Endothelial cell of umbilical vein (primary cell): Measurements from ENCODE around the gene JAZF1. TPM values are rescaled to one million over a fixed set of nuclear protein-coding genes. Genes with fewer than 3 reads are reported as not detected.

ENCODE experiments used
- BruUV-seq: library from RNA; stranded (reverse); fragments of 400-500 nt; replicated peaks from 2 replicates; lab custom pipeline; 2021; lab: Mats Ljungman, UMichigan
- CTCF ChIA-PET: fragments of 300-600, 350-600 bp; sonication (Branson Sonifier 250); formaldehyde crosslinking; loops from one replicate; lab custom pipeline; 2021; ENCODE audit warnings: antibody characterized with exemption, inconsistent platforms; lab: Charles Lee
- POLR2A ChIA-PET: fragments of 300-600, 350-600 bp; sonication (Branson Sonifier 250); formaldehyde crosslinking; loops from one replicate; lab custom pipeline; 2021; ENCODE audit warnings: antibody characterized with exemption, inconsistent platforms; lab: Charles Lee
- DNase-seq: peaks from one replicate; pipeline ENCODE4 v3.0.0-alpha.2; 2011; ENCODE audit warnings: low read depth, low spot score
- FAIRE-seq: peaks from 2 replicates; lab custom pipeline; 2011; peaks lifted over from hg19 to GRCh38; lab: Jason Lieb, UNC
- H2AFZ ChIP-seq: 2 replicates; pipeline ENCODE4 v1.6.0; 2012; ENCODE audit warnings: low read depth, low read length, control low read depth, inconsistent platforms
- H3K27ac ChIP-seq: 2 replicates; pipeline ENCODE4 v1.5.1; 2011; ENCODE audit warnings: low read depth, mild to moderate bottlenecking, control low read depth, low read length, moderate library complexity; ENCODE audit not compliant: insufficient read depth
- H3K27me3 ChIP-seq, 2 experiments: 2 replicates each; pipeline versions ENCODE4 v1.6.0 to v1.6.1; 2011; ENCODE audit warnings: low read length in 2 of 2, mixed read lengths in 1 of 2; ENCODE audit not compliant: control insufficient read depth in 2 of 2, insufficient read depth in 2 of 2
- H3K36me3 ChIP-seq, 2 experiments: 2 replicates in 1 of 2; 3 replicates in 1 of 2; pipeline ENCODE4 v1.5.1; 2011; ENCODE audit warnings: low read length in 2 of 2, mild to moderate bottlenecking in 1 of 2, moderate library complexity in 1 of 2; ENCODE audit not compliant: control insufficient read depth in 2 of 2, insufficient read depth in 2 of 2; ENCODE audit errors: extremely low read depth in 1 of 2
- H3K4me1 ChIP-seq: 3 replicates; pipeline ENCODE4 v1.5.1; 2011; ENCODE audit warnings: mild to moderate bottlenecking, low read length; ENCODE audit not compliant: control insufficient read depth, insufficient read depth; ENCODE audit errors: extremely low read depth
- H3K4me2 ChIP-seq: 2 replicates; pipeline ENCODE4 v1.6.1; 2011; ENCODE audit warnings: low read length, control low read depth, mixed read lengths; ENCODE audit not compliant: insufficient read depth
- H3K4me3 ChIP-seq, 3 experiments: fragments of 200-600 bp in 1 of 3; sonication (generic), shearing (Covaris generic) in 1 of 3; replicated peaks in 1 of 3; 2 replicates each; pipeline ENCODE4 v1.5.1; 2011 to 2016; ENCODE audit warnings: control low read depth in 3 of 3, low read length in 3 of 3, mild to moderate bottlenecking in 2 of 3, inconsistent platforms in 1 of 3, low read depth in 1 of 3, moderate library complexity in 1 of 3; ENCODE audit not compliant: insufficient read depth in 1 of 3
- H3K79me2 ChIP-seq: 2 replicates; pipeline ENCODE4 v1.6.0; 2012; ENCODE audit warnings: low read length, inconsistent platforms; ENCODE audit not compliant: control insufficient read depth, insufficient read depth
- H3K9ac ChIP-seq: replicated peaks from 2 replicates; pipeline ENCODE3; 2011; ENCODE audit warnings: low read length, control low read depth; ENCODE audit not compliant: insufficient read depth; ENCODE audit errors: extremely low read depth
- H3K9me1 ChIP-seq: replicated peaks from 3 replicates; pipeline ENCODE4 v1.6.0; 2011; ENCODE audit warnings: mild to moderate bottlenecking, low read length; ENCODE audit not compliant: control insufficient read depth, insufficient read depth; ENCODE audit errors: extremely low read depth
- H3K9me3 ChIP-seq: replicated peaks from 2 replicates; pipeline ENCODE4 v1.5.1; 2012; ENCODE audit warnings: low read length, inconsistent platforms; ENCODE audit not compliant: control insufficient read depth, insufficient read depth
- H4K20me1 ChIP-seq: replicated peaks from 2 replicates; pipeline ENCODE3; 2011; ENCODE audit warnings: mild to moderate bottlenecking, low read length; ENCODE audit not compliant: control insufficient read depth, insufficient read depth; ENCODE audit errors: extremely low read depth
- CTCF ChIP-seq, 2 donors: IDR thresholded peaks; 1 replicate in 1 of 2; 2 replicates in 1 of 2; pipeline ENCODE4 v1.5.1; 2011; ENCODE audit warnings: low read length in 2 of 2, mild to moderate bottlenecking in 2 of 2, moderate library complexity in 2 of 2, control low read depth in 1 of 2, inconsistent platforms in 1 of 2, low read depth in 1 of 2; ENCODE audit not compliant: insufficient read depth in 1 of 2; ENCODE audit errors: extremely low read depth in 1 of 2
- EZH2 ChIP-seq: IDR thresholded peaks from 2 replicates; pipeline ENCODE4 v1.6.1; 2012; ENCODE audit warnings: borderline replicate concordance, low read depth, mild to moderate bottlenecking, moderate library complexity, low read length, inconsistent platforms; ENCODE audit not compliant: severe bottlenecking
- FOS ChIP-seq: IDR thresholded peaks from 2 replicates; pipeline ENCODE4 v1.6.1; 2011; ENCODE audit warnings: mild to moderate bottlenecking, low read length, moderate library complexity, borderline replicate concordance; ENCODE audit not compliant: insufficient read depth
- GATA2 ChIP-seq: IDR thresholded peaks from 2 replicates; pipeline ENCODE4 v1.7.0; 2011; ENCODE audit warnings: low read depth, mild to moderate bottlenecking, moderate library complexity, mixed read lengths, low read length; ENCODE audit not compliant: insufficient read length, insufficient read depth
- JUN ChIP-seq: IDR thresholded peaks from 2 replicates; pipeline ENCODE4 v1.6.1; 2011; ENCODE audit warnings: borderline replicate concordance, low read depth; ENCODE audit not compliant: insufficient read length, insufficient read depth
- MAX ChIP-seq: IDR thresholded peaks from 2 replicates; pipeline ENCODE4 v1.6.1; 2011; ENCODE audit not compliant: insufficient read depth, insufficient read length
- MYC ChIP-seq: IDR thresholded peaks from one replicate; pipeline ENCODE4 v1.6.1; 2011; ENCODE audit warnings: mild to moderate bottlenecking, low read depth, low read length
- POLR2A ChIP-seq: IDR thresholded peaks from 2 replicates; pipeline ENCODE4 v1.6.1; 2012; ENCODE audit warnings: low read depth, mild to moderate bottlenecking, control low read depth, low read length
- POLR2AphosphoS5 ChIP-seq: IDR thresholded peaks from 2 replicates; pipeline ENCODE4 v1.6.1; 2012; ENCODE audit warnings: low read depth, mild to moderate bottlenecking, control low read depth, low read length, moderate library complexity; ENCODE audit not compliant: insufficient read depth
- dilution Hi-C: fragments of 300-500 bp; cut with MboI; formaldehyde crosslinking; loops from one replicate; pipeline ENCODE4 v1.15.0; 2019; ENCODE audit warnings: low sequenced_read_pairs; ENCODE audit not compliant: extremely low pct_ligation_motif_present
- intact Hi-C: fragments of 100-400 bp; cut with micrococcal nuclease; formaldehyde crosslinking; loops from one replicate; pipeline ENCODE4 v1.10.0; 2022
- polyA plus RNA-seq, 4 experiments: library from polyadenylated mRNA; depleted of rRNA in 3 of 4; stranded (reverse) in 3 of 4; unstranded in 1 of 4; fragments of >200 nt; gene quantifications; 2 replicates each; pipeline versions ENCODE4 v1.2.1 to v1.2.3, GENCODE V29; 2011 to 2012; ENCODE audit warnings: missing spikeins in 1 of 4
- total RNA-seq: library from RNA; stranded (reverse); gene quantifications from 2 replicates; pipeline ENCODE4 v1.2.3, GENCODE V29; 2021

The JAZF1 gene
- total and polyA plus RNA-seq, 2 donors (not counting 3 experiments of a cell fraction or from before 2014, with no cell fraction given) = 2.5 to 16.9 TPM

GRCh38 chr7:28020302-28020940, 160.2 kb downstream of the JAZF1 start:
- no peak overlapping the region for H3K4me2 ChIP-seq
- H3K4me1 ChIP-seq = no peaks in the 10 kb centered on the region
- H3K4me3 ChIP-seq = no peak overlapping the region
- no peaks in the 10 kb centered on the region for H3K9me1 ChIP-seq
- DNase-seq (peak; percentile 80), FAIRE-seq (peak; percentile 92)
- intact Hi-C loops = loop anchor here (1.0 to 10.0 kb wide), 9 partner anchors 76 to 824 kb away; no protein-coding TSS in a partner anchor
- no peaks in the 10 kb centered on the region for H3K79me2 ChIP-seq
- CTCF ChIA-PET = interaction anchor here (0.7 to 8.0 kb wide), 26 partner anchors 14 to 833 kb away, joined by 3 to 69 read pairs (median 4); partner anchors contain the start of gene HOXA13
- no peak overlapping the region for H3K9ac ChIP-seq
- H3K36me3 ChIP-seq = no peaks in the 10 kb centered on the region
- no peaks in the 10 kb centered on the region for H4K20me1 ChIP-seq
- H3K9me3 ChIP-seq = no peaks in the 10 kb centered on the region
- H3K27me3 ChIP-seq = no peaks in the 10 kb centered on the region
- POLR2A ChIA-PET = no interaction called here
- dilution Hi-C loops = no loop called here
- TF ChIP-seq CTCF (IDR thresholded peaks at IDR 0.05; ENCODE audit: extremely low read depth in 1 of 2, insufficient read depth in 1 of 2, low read depth in 1 of 2, low read length in 2 of 2) = peak; percentile 70 to 75
- no peak for TF ChIP-seq POLR2AphosphoS5
- no peak overlapping the region for H2AFZ ChIP-seq
- no peak overlapping the region for H3K27ac ChIP-seq
- BruUV-seq = no TSS peak

- no peaks in the 10 kb centered on the region for H4K20me1 ChIP-seq
- dilution Hi-C loops = no loop called here
- ChIA-PET POLR2A (no interaction called here), CTCF (interaction anchor here (1.0 to 8.0 kb wide), 14 partner anchors 43 to 832 kb away, joined by 3 to 69 read pairs (median 4); partner anchors contain the start of gene HOXA13)
- no peaks in the 10 kb centered on the region for H3K36me3 ChIP-seq
- H3K27me3 ChIP-seq = no peaks in the 10 kb centered on the region
- no peaks in the 10 kb centered on the region for H3K79me2 ChIP-seq
- H3K9me1 ChIP-seq = no peaks in the 10 kb centered on the region
- DNase-seq (no peak), FAIRE-seq (no peak)
- no peak overlapping the region for H3K9ac ChIP-seq
- H3K4me1 ChIP-seq = no peaks in the 10 kb centered on the region
- no peaks in the 10 kb centered on the region for H3K9me3 ChIP-seq
- BruUV-seq = no TSS peak
- no peak overlapping the region for H3K4me2 ChIP-seq
- TF ChIP-seq MAX (no peak), CTCF (IDR thresholded peaks at IDR 0.05; ENCODE audit: extremely low read depth in 1 of 2, insufficient read depth in 1 of 2, low read depth in 1 of 2, low read length in 2 of 2) (no peak), MYC (no peak), FOS (no peak), POLR2A (no peak), GATA2 (no peak), JUN (no peak), EZH2 (no peak), POLR2AphosphoS5 (no peak)
- H3K27ac ChIP-seq = no peak overlapping the region
- H3K4me3 ChIP-seq = no peak overlapping the region
- H2AFZ ChIP-seq = no peak overlapping the region
- intact Hi-C loops = no loop called here
Observed at GRCh38 chr7:28018856-28019465, 161.6 kb downstream of the JAZF1 start.
